Cardiac muscle cell (in vitro differentiated cells and primary cell): ENCODE data around the gene ANO10. TPM values are rescaled to one million over a fixed set of nuclear protein-coding genes. Genes with fewer than 3 reads are reported as not detected.

Source experiments
- DNase-seq, 2 donors: peaks; one replicate each; pipeline versions ENCODE4 v3.0.0 to v3.0.0-alpha.2; 2010 to 2017; ENCODE audit warnings: low read depth in 1 of 2, low spot score in 1 of 2
- H3K27ac ChIP-seq: fragments of 200-600 bp; sonication (generic); 2 replicates; pipeline ENCODE4 v1.5.1; 2016
- H3K27me3 ChIP-seq: fragments of 200-600 bp; sonication (generic); 2 replicates; pipeline ENCODE4 v1.6.0; 2016; ENCODE audit warnings: control low read depth
- H3K36me3 ChIP-seq: fragments of 200-600 bp; sonication (generic); 2 replicates; pipeline ENCODE4 v1.5.1; 2016; ENCODE audit warnings: control low read depth
- H3K4me1 ChIP-seq: fragments of 200-600 bp; sonication (generic); 2 replicates; pipeline ENCODE4 v1.8.1; 2017; ENCODE audit warnings: low read depth, mild to moderate bottlenecking, mixed run types
- H3K4me3 ChIP-seq: fragments of 200-600 bp; sonication (generic); 2 replicates; pipeline ENCODE4 v1.5.1; 2016; ENCODE audit warnings: mild to moderate bottlenecking
- H3K9me3 ChIP-seq: fragments of 200-600 bp; sonication (generic); 2 replicates; pipeline ENCODE4 v1.5.1; 2017; ENCODE audit warnings: low read depth, mild to moderate bottlenecking, control low read depth
- polyA plus RNA-seq: library from polyadenylated mRNA; unstranded; fragments of >200 nt; fragmentation: Nextera tagmentation; extraction: Ambion mirVana; gene quantifications from 2 replicates; pipeline ENCODE4 v1.2.1, GENCODE V29; 2016
- total RNA-seq: library from RNA; depleted of rRNA; stranded (reverse); fragments of >200 nt; gene quantifications from 2 replicates; pipeline ENCODE4 v1.2.3, GENCODE V29; 2016
- TF ChIP-seq, protein P1 (sequence below): IDR thresholded peaks from 2 replicates; pipeline ENCODE4 v1.5.1; 2012; ENCODE audit warnings: low read depth, mild to moderate bottlenecking, low read length

ANO10 gene
- total and polyA plus RNA-seq, 2 experiments from 2014 or later = 15.0 to 36.6 TPM

DNA sequence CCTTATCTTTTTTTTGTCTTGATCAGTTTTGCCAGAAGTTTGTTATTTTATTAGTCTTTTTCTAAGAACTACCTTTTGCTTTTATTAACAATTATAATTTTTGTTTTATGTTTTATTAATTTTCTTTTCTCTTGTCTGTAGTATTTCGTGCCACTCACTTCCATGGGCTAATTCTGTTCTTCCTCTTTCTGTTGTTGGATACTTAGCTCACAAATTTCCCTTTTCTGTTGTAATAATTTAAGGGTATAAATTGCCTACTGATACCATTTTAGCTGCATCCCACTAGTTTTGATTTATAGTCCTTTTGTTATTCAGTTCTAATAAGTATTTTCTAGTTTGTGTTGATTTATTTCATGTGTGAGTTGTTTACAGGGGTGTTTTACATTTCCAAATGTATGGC lies 286.8 kb downstream of the ANO10 start:
- no peaks in the 10 kb centered on the region for H3K27me3 ChIP-seq
- TF ChIP-seq, protein P1, sequence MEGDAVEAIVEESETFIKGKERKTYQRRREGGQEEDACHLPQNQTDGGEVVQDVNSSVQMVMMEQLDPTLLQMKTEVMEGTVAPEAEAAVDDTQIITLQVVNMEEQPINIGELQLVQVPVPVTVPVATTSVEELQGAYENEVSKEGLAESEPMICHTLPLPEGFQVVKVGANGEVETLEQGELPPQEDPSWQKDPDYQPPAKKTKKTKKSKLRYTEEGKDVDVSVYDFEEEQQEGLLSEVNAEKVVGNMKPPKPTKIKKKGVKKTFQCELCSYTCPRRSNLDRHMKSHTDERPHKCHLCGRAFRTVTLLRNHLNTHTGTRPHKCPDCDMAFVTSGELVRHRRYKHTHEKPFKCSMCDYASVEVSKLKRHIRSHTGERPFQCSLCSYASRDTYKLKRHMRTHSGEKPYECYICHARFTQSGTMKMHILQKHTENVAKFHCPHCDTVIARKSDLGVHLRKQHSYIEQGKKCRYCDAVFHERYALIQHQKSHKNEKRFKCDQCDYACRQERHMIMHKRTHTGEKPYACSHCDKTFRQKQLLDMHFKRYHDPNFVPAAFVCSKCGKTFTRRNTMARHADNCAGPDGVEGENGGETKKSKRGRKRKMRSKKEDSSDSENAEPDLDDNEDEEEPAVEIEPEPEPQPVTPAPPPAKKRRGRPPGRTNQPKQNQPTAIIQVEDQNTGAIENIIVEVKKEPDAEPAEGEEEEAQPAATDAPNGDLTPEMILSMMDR = no peak
- no peak overlapping the region for H3K27ac ChIP-seq
- peaks cover 2% of the 10 kb centered on the region for H3K36me3 ChIP-seq
- no peaks in the 10 kb centered on the region for H3K4me1 ChIP-seq
- H3K4me3 ChIP-seq = no peak overlapping the region
- no peak for DNase-seq
- H3K9me3 ChIP-seq = peaks cover 4% of the 10 kb centered on the region

DNA sequence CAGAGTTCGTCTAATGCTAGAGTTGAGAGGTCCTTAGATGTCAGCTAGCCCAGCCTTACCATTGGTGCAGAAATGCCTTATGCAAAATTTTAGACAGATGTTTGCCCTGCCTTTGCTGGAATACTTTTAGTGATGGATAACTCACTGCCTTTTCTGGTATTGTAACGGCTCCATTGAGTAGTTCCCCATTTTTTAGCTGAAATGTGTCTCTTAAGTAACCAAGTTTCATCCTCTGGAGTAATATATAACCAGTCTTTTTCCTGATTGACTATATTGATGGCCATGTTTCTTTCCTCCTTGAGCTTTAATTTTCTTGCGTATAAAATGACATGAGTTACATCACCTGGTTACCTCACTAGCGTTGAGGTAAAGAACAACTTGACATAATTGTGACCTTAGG lies 290.4 kb downstream of the ANO10 start:
- H3K36me3 ChIP-seq = no peaks in the 10 kb centered on the region
- H3K27me3 ChIP-seq = no peaks in the 10 kb centered on the region
- TF ChIP-seq, protein P1 = no peak
- no peaks in the 10 kb centered on the region for H3K9me3 ChIP-seq
- no peak overlapping the region for H3K4me3 ChIP-seq
- H3K4me1 ChIP-seq = peaks cover 14% of the 10 kb centered on the region
- no peak overlapping the region for H3K27ac ChIP-seq
- DNase-seq = no peak

DNA sequence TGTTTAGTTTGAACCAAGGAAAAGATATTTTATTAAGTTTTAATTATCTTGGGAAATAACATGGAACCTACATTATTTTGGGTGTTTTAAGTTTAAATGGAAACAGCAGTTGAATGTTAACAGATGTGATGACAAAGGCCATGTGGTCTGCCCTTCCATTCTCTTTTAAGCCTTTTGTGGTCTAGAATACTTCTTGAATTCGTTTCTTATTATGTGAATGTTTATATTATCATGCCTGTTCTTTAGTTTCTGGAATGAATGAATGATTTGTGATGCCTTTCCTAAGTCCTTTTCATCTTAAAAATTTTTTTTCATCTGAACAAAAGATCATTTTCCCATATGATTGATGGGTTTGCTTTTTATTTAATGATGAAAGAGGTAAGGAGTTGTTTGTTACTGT lies 290.8 kb downstream of the ANO10 start:
- TF ChIP-seq, protein P1 = no peak
- Histone ChIP-seq H3K27ac (no peak overlapping the region), H3K4me1 (peaks cover 17% of the 10 kb centered on the region), H3K36me3 (no peaks in the 10 kb centered on the region), H3K4me3 (no peak overlapping the region), H3K9me3 (no peaks in the 10 kb centered on the region), H3K27me3 (no peaks in the 10 kb centered on the region)
- peak in 1 of 2 donors; percentile 7 for DNase-seq

DNA sequence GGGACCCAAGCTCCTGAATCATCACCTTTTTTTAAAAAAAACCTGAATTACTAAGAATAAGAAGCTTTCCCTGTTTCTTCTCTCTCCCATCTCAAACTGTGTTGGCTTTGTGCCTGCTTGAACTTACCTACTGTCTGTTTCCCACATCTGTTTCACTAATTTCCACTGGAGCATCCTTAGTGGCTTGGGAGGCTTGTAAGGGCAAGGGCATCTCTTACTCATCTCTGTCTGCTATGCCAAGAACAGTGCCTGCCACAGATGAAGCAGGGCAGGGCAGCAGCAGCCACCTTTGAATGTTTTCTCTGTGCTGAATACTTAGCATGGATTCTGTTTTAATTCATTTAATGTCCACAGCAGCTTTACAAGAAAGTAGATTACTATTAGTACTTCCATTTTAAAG lies 293.2 kb downstream of the ANO10 start:
- H3K4me3 ChIP-seq = no peak overlapping the region
- TF ChIP-seq, protein P1 = no peak
- no peak overlapping the region for H3K27ac ChIP-seq
- no peak for DNase-seq
- peaks cover 22% of the 10 kb centered on the region for H3K4me1 ChIP-seq
- H3K36me3 ChIP-seq = no peaks in the 10 kb centered on the region
- no peaks in the 10 kb centered on the region for H3K9me3 ChIP-seq
- no peaks in the 10 kb centered on the region for H3K27me3 ChIP-seq

DNA sequence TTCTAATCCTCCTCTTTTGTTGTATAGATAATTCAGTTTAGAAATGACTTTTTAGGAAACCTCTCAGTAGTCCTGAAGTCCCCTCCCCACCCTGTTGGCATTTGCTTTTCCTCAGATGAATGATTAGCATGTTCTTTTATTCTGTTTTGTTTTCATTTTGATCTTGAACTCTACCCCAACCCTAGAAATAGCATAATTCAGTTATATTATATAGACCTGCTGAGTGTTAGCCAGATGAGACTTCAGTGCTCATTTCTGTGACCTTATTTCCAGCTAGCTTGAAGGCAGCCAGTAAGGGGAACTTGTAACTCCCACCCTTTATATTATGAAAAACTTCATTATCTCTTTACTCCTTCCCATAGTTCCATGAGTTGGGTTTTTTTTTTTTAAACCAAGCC lies 294.2 kb downstream of the ANO10 start:
- TF ChIP-seq, protein P1 = no peak
- no peak overlapping the region for H3K4me3 ChIP-seq
- H3K27ac ChIP-seq = peak overlapping the region; percentile 73
- H3K4me1 ChIP-seq = peaks cover 22% of the 10 kb centered on the region
- H3K36me3 ChIP-seq = no peaks in the 10 kb centered on the region
- H3K27me3 ChIP-seq = no peaks in the 10 kb centered on the region
- no peaks in the 10 kb centered on the region for H3K9me3 ChIP-seq
- DNase-seq = peak in 1 of 2 donors; percentile 1
